ENCODE data around the gene RNF123. TPM values are rescaled to one million over a fixed set of nuclear protein-coding genes. Genes with fewer than 3 reads are reported as not detected.

RNF123 gene
- total RNA-seq, 1 donor, result 19.4 TPM

- H3K4me3 ChIP-seq (ENCODE audit: low read depth, low read length), result no peak overlapping the region
- TF ChIP-seq CTCF (IDR thresholded peaks at IDR 0.05; ENCODE audit: insufficient read depth, low read length), result no peak
- no peak for DNase-seq (ENCODE audit: low read depth)
Observed at GRCh38 chr3:49706456-49707112, 17.2 kb downstream of the RNF123 start.

GRCh38 chr3:49707113-49707480, 17.7 kb downstream of the RNF123 start:
- TF ChIP-seq CTCF (IDR thresholded peaks at IDR 0.05; ENCODE audit: insufficient read depth, low read length), result no peak
- no peak for DNase-seq (ENCODE audit: low read depth)

GRCh38 chr3:49709852-49710251, 20.5 kb downstream of the RNF123 start:
- no peak overlapping the region for H3K4me3 ChIP-seq (ENCODE audit: low read depth, low read length)
- no peak for DNase-seq (ENCODE audit: low read depth)
- TF ChIP-seq CTCF (IDR thresholded peaks at IDR 0.05; ENCODE audit: insufficient read depth, low read length), result no peak

More at GRCh38 chr3:49707113-49707480, 17.7 kb downstream of the RNF123 start:
- H3K4me3 ChIP-seq (ENCODE audit: low read depth, low read length), result no peak overlapping the region

- DNase-seq (ENCODE audit: low read depth), result no peak
- no peak for TF ChIP-seq CTCF (IDR thresholded peaks at IDR 0.05; ENCODE audit: insufficient read depth, low read length)
- no peak overlapping the region for H3K4me3 ChIP-seq (ENCODE audit: low read depth, low read length)
Observed at GRCh38 chr3:49711489-49711888, 22.1 kb downstream of the RNF123 start.

- no peak for TF ChIP-seq CTCF (IDR thresholded peaks at IDR 0.05; ENCODE audit: insufficient read depth, low read length)
- no peak for DNase-seq (ENCODE audit: low read depth)
- no peak overlapping the region for H3K4me3 ChIP-seq (ENCODE audit: low read depth, low read length)
Observed at GRCh38 chr3:49712166-49712565, 22.8 kb downstream of the RNF123 start.

GRCh38 chr3:49712631-49713317, 23.4 kb downstream of the RNF123 start:
- no peak for DNase-seq (ENCODE audit: low read depth)
- no peak for TF ChIP-seq CTCF (IDR thresholded peaks at IDR 0.05; ENCODE audit: insufficient read depth, low read length)

More at GRCh38 chr3:49712631-49713317, 23.4 kb downstream of the RNF123 start:
- H3K4me3 ChIP-seq (ENCODE audit: low read depth, low read length), result no peak overlapping the region
